Panc1 (cell line): ENCODE measurements around the gene SLC2A5. TPM values are rescaled to one million over a fixed set of nuclear protein-coding genes. Genes with fewer than 3 reads are reported as not detected.
A peak's percentile ranks its signal among the peaks of the same experiment; 100 is the strongest.

Experiments used
- ATAC-seq: fragments of 200-7000 bp; cut with Tn5 transposase; 2 replicates; pipeline ENCODE4 v1.9.1; 2020; ENCODE audit warnings: mild to moderate bottlenecking, moderate library complexity
- Bru-seq: library from RNA; stranded (reverse); fragments of 400-500 nt; gene quantifications from one replicate; lab custom pipeline; 2021; lab: Mats Ljungman, UMichigan
- BruChase-seq, 2 experiments: library from RNA; stranded (reverse); fragments of 400-500 nt; gene quantifications; one replicate each; lab custom pipeline; 2021; lab: Mats Ljungman, UMichigan
- BruUV-seq: library from RNA; stranded (reverse); fragments of 400-500 nt; replicated peaks from 2 replicates; lab custom pipeline; 2021; lab: Mats Ljungman, UMichigan
- CTCF ChIA-PET: fragments of 300-600 bp; sonication (Branson Sonifier 250); formaldehyde crosslinking; loops from one replicate; lab custom pipeline; 2022; ENCODE audit warnings: antibody characterized with exemption; lab: Charles Lee
- POLR2A ChIA-PET: fragments of 300-600 bp; sonication (Branson Sonifier 250); formaldehyde crosslinking; loops from one replicate; lab custom pipeline; 2022; ENCODE audit warnings: antibody characterized with exemption; lab: Charles Lee
- DNase-seq: peaks from one replicate; pipeline ENCODE4 v3.0.0-alpha.2; 2010; ENCODE audit warnings: low read depth, low spot score
- H3K27ac ChIP-seq: 2 replicates; pipeline ENCODE4 v1.5.1; 2011; ENCODE audit warnings: mild to moderate bottlenecking, low read length, inconsistent platforms
- H3K27me3 ChIP-seq: fragments of 200-500 bp; sonication (Bioruptor generic); 2 replicates; pipeline ENCODE4 v1.6.0; 2014; ENCODE audit warnings: low read length, inconsistent platforms; ENCODE audit not compliant: control insufficient read depth, insufficient read depth
- H3K36me3 ChIP-seq: fragments of 200-500 bp; sonication (Bioruptor generic); 2 replicates; pipeline ENCODE4 v1.5.1; 2014; ENCODE audit warnings: inconsistent platforms, mild to moderate bottlenecking, low read length, moderate library complexity; ENCODE audit not compliant: control insufficient read depth, insufficient read depth
- H3K4me1 ChIP-seq: 2 replicates; pipeline ENCODE4 v1.5.1; 2011; ENCODE audit warnings: inconsistent platforms, mild to moderate bottlenecking, low read length, moderate library complexity; ENCODE audit not compliant: control insufficient read depth, insufficient read depth
- H3K4me3 ChIP-seq, 2 experiments: 2 replicates each; pipeline ENCODE4 v1.5.1; 2011 to 2012; ENCODE audit warnings: low read depth in 2 of 2, low read length in 2 of 2, mild to moderate bottlenecking in 2 of 2, inconsistent platforms in 1 of 2, moderate library complexity in 1 of 2
- H3K9me3 ChIP-seq: fragments of 200-500 bp; sonication (Bioruptor generic); 2 replicates; pipeline ENCODE4 v1.5.1; 2014; ENCODE audit warnings: low read depth, mild to moderate bottlenecking, inconsistent platforms, low read length, moderate library complexity; ENCODE audit not compliant: control insufficient read depth, insufficient read depth
- CTCF ChIP-seq: fragments of 450-650 bp; IDR thresholded peaks from 2 replicates; pipeline ENCODE4 v1.5.1; 2017; ENCODE audit warnings: mild to moderate bottlenecking
- POLR2AphosphoS5 ChIP-seq: IDR thresholded peaks from 2 replicates; pipeline ENCODE4 v1.6.1; 2012; ENCODE audit warnings: mild to moderate bottlenecking, low read depth, low read length, moderate library complexity
- REST ChIP-seq, 2 experiments: IDR thresholded peaks; 2 replicates each; pipeline ENCODE4 v1.6.1; 2011 to 2012; ENCODE audit warnings: low read depth in 2 of 2, control low read depth in 1 of 2, low read length in 1 of 2, mild to moderate bottlenecking in 1 of 2, moderate library complexity in 1 of 2; ENCODE audit not compliant: insufficient read depth in 1 of 2
- SIN3A ChIP-seq: IDR thresholded peaks from 2 replicates; pipeline ENCODE4 v1.6.1; 2012; ENCODE audit warnings: low read depth, mild to moderate bottlenecking, low read length, moderate library complexity, borderline replicate concordance; ENCODE audit not compliant: insufficient read depth
- TCF7L2 ChIP-seq: IDR thresholded peaks from 2 replicates; pipeline ENCODE4 v1.6.1; 2011; ENCODE audit warnings: mild to moderate bottlenecking, low read depth, low read length, inconsistent platforms
- in situ Hi-C: cut with HindIII; loops from 2 replicates; pipeline ENCODE4 v1.10.0; 2016; ENCODE audit warnings: low sequenced_read_pairs, low pct_unique_long_range_greater_than_20kb
- intact Hi-C: fragments of 100-400 bp; cut with micrococcal nuclease; formaldehyde crosslinking; loops from one replicate; pipeline ENCODE4 v1.10.0; 2022; ENCODE audit not compliant: unreplicated experiment
- long read RNA-seq: library from polyadenylated mRNA; unstranded; transcript quantifications from one replicate; pipeline ENCODE4 v2.0.0, GENCODE V29; 2021; ENCODE audit not compliant: unreplicated experiment
- polyA plus RNA-seq: library from polyadenylated mRNA; unstranded; fragments of >200 nt; gene quantifications from one replicate; pipeline ENCODE4 v1.2.1, GENCODE V29; 2012; ENCODE audit warnings: missing spikeins; ENCODE audit not compliant: insufficient read length
- total RNA-seq: library from RNA; stranded (reverse); gene quantifications from one replicate; pipeline ENCODE4 v1.2.1, GENCODE V29; 2021; ENCODE audit not compliant: unreplicated experiment

SLC2A5 gene
- total RNA-seq (0.26 TPM), Bru-seq, nascent RNA (percentile 14 among the genes with signal in this experiment), BruChase-seq, experiment 1, labeled RNA remaining after a 2-hour chase (percentile 15 among the genes with signal in this experiment), BruChase-seq, experiment 2, labeled RNA remaining after a 6-hour chase (percentile 24 among the genes with signal in this experiment)
- polyA plus RNA-seq, result not detected
- long read RNA-seq, result 0 reads

- Histone ChIP-seq H3K4me3 (no peak within 1 kb of the TSS), H3K27ac (no peak within 1 kb of the TSS), H3K36me3 (no peaks in the 10 kb centered on the region), H3K27me3 (no peaks in the 10 kb centered on the region), H3K4me1 (no peaks in the 10 kb centered on the region), H3K9me3 (no peaks in the 10 kb centered on the region)
- in situ Hi-C loops (no loop called here), intact Hi-C loops (no loop called here)
- POLR2A ChIA-PET, result no interaction called here
- no peak for DNase-seq
- no peak for ATAC-seq
- BruUV-seq, result no TSS peak
- CTCF ChIA-PET, result no interaction called here
- TF ChIP-seq SIN3A (no peak), CTCF (no peak), TCF7L2 (no peak), REST (IDR thresholded peaks at IDR 0.05; ENCODE audit: insufficient read depth in 1 of 2, low read depth in 2 of 2, low read length in 1 of 2) (no peak), POLR2AphosphoS5 (no peak)
Observed at GRCh38 chr1:9069326-9070100, at the start of gene SLC2A5. TSS of gene SLC2A5 (minus strand) at chr1:9069635. CDS start at chr1:9069536, 99 bp downstream.

GRCh38 chr1:9118186-9118585 lies 48.8 kb upstream of the SLC2A5 start:
- DNase-seq, result no peak
- CTCF ChIA-PET, result no interaction called here
- in situ Hi-C loops, result no loop called here

More at GRCh38 chr1:9118186-9118585, 48.8 kb upstream of the SLC2A5 start:
- Histone ChIP-seq H3K9me3 (no peaks in the 10 kb centered on the region), H3K36me3 (no peaks in the 10 kb centered on the region), H3K27ac (no peak overlapping the region), H3K27me3 (no peaks in the 10 kb centered on the region), H3K4me3 (no peak overlapping the region), H3K4me1 (peaks cover 9% of the 10 kb centered on the region)
- POLR2A ChIA-PET, result no interaction called here
- TSS peak; percentile 38 for BruUV-seq
- peak; percentile 14; the same call in 1 of the 2 replicates for ATAC-seq
- no peak for TF ChIP-seq CTCF
- TF ChIP-seq POLR2AphosphoS5, result no peak
- no peak for TF ChIP-seq SIN3A
- TF ChIP-seq REST (IDR thresholded peaks at IDR 0.05; ENCODE audit: insufficient read depth in 1 of 2, low read depth in 2 of 2, low read length in 1 of 2), result no peak
- no peak for TF ChIP-seq TCF7L2
- intact Hi-C loops, result no loop called here
